HepG2 (cell line): ENCODE results near the gene NR2F6. TPM values are rescaled to one million over a fixed set of nuclear protein-coding genes. Genes with fewer than 3 reads are reported as not detected.
A peak's percentile ranks its signal among the peaks of the same experiment; 100 is the strongest.

Source experiments
- CCDC6 ChIP-seq: sonication (generic); formaldehyde crosslinking; IDR thresholded peaks from 2 replicates; pipeline ENCODE4 v1.8.1; 2022; ENCODE audit warnings: mild to moderate bottlenecking, missing genetic modification reagents, moderate library complexity
- ELF4 ChIP-seq: sonication (generic); formaldehyde crosslinking; IDR thresholded peaks from 2 replicates; pipeline ENCODE4 v1.5.0; 2020; ENCODE audit warnings: missing genetic modification reagents, mild to moderate bottlenecking, moderate library complexity, borderline replicate concordance
- FOXJ3 ChIP-seq: sonication (generic); formaldehyde crosslinking; IDR thresholded peaks from 2 replicates; pipeline ENCODE4 v1.4.0; 2020; ENCODE audit warnings: missing genetic modification reagents, mild to moderate bottlenecking, borderline replicate concordance
- HMG20B ChIP-seq: conservative IDR thresholded peaks from 2 replicates; pipeline ENCODE4 v1.6.1; 2016; ENCODE audit warnings: missing genetic modification reagents, missing compliant biosample characterization
- IKZF4 ChIP-seq: sonication (generic); formaldehyde crosslinking; IDR thresholded peaks from 2 replicates; pipeline ENCODE4 v1.5.1; 2020; ENCODE audit warnings: borderline replicate concordance, mild to moderate bottlenecking, low read depth, missing genetic modification reagents; ENCODE audit errors: not compliant biosample characterization
- JUN ChIP-seq: sonication (generic); formaldehyde crosslinking; IDR thresholded peaks from 2 replicates; pipeline ENCODE4 v1.4.0; 2020; ENCODE audit warnings: mild to moderate bottlenecking, missing genetic modification reagents
- KLF13 ChIP-seq: sonication (generic); formaldehyde crosslinking; IDR thresholded peaks from 2 replicates; pipeline ENCODE4 v1.4.0; 2020; ENCODE audit warnings: mild to moderate bottlenecking, missing genetic modification reagents
- MED1 ChIP-seq: sonication (generic); formaldehyde crosslinking; IDR thresholded peaks from 2 replicates; pipeline ENCODE4 v1.4.0; 2020; ENCODE audit warnings: missing genetic modification reagents
- MYC ChIP-seq: sonication (generic); formaldehyde crosslinking; IDR thresholded peaks from 2 replicates; pipeline ENCODE4 v1.9.0; 2021; ENCODE audit warnings: missing genetic modification reagents, borderline replicate concordance
- NAIF1 ChIP-seq: sonication (generic); formaldehyde crosslinking; IDR thresholded peaks from 2 replicates; pipeline ENCODE4 v1.5.0; 2020; ENCODE audit warnings: mild to moderate bottlenecking, missing genetic modification reagents, borderline replicate concordance
- NFIB ChIP-seq: sonication (generic); formaldehyde crosslinking; IDR thresholded peaks from 2 replicates; pipeline ENCODE4 v1.9.0; 2021; ENCODE audit warnings: missing genetic modification reagents, mild to moderate bottlenecking, borderline replicate concordance
- PLRG1 ChIP-seq: fragments of 450-650 bp; conservative IDR thresholded peaks from 2 replicates; pipeline ENCODE4 v1.6.1; 2016
- PRPF4 ChIP-seq: fragments of 200-400 bp; formaldehyde crosslinking; IDR thresholded peaks from 2 replicates; pipeline ENCODE4 v1.6.1; 2016; ENCODE audit warnings: low read length, low read depth; ENCODE audit not compliant: poor library complexity, severe bottlenecking
- PTBP1 ChIP-seq: fragments of 200-400 bp; formaldehyde crosslinking; IDR thresholded peaks from 2 replicates; pipeline ENCODE4 v1.6.1; 2018; ENCODE audit warnings: low read length, low read depth; ENCODE audit not compliant: poor library complexity, severe bottlenecking
- RBAK ChIP-seq: sonication (generic); formaldehyde crosslinking; IDR thresholded peaks from 2 replicates; pipeline ENCODE4 v1.5.1; 2020; ENCODE audit warnings: mild to moderate bottlenecking, missing genetic modification reagents
- SALL1 ChIP-seq: sonication (generic); formaldehyde crosslinking; IDR thresholded peaks from 2 replicates; pipeline ENCODE4 v1.8.0; 2022; ENCODE audit warnings: mild to moderate bottlenecking, missing genetic modification reagents
- TARDBP ChIP-seq: sonication (generic); formaldehyde crosslinking; IDR thresholded peaks from 2 replicates; pipeline ENCODE4 v1.8.0; 2022; ENCODE audit warnings: mild to moderate bottlenecking, missing genetic modification reagents
- TP53 ChIP-seq: sonication (generic); formaldehyde crosslinking; conservative IDR thresholded peaks from 2 replicates; pipeline ENCODE4 v1.4.0; 2020; ENCODE audit warnings: missing genetic modification reagents
- YEATS2 ChIP-seq: sonication (generic); formaldehyde crosslinking; IDR thresholded peaks from 2 replicates; pipeline ENCODE4 v1.4.0; 2020; ENCODE audit warnings: missing genetic modification reagents, borderline replicate concordance
- ZFP82 ChIP-seq: sonication (generic); formaldehyde crosslinking; IDR thresholded peaks from 2 replicates; pipeline ENCODE4 v1.5.1; 2020; ENCODE audit warnings: mild to moderate bottlenecking, missing genetic modification reagents, borderline replicate concordance
- ZKSCAN8 ChIP-seq: IDR thresholded peaks from 2 replicates; pipeline ENCODE4 v1.6.1; 2016; ENCODE audit warnings: borderline replicate concordance, missing genetic modification reagents, missing compliant biosample characterization
- ZNF136 ChIP-seq: sonication (generic); formaldehyde crosslinking; IDR thresholded peaks from 2 replicates; pipeline ENCODE4 v1.8.1; 2022; ENCODE audit warnings: low read depth, mild to moderate bottlenecking, moderate library complexity, missing genetic modification reagents
- ZNF20 ChIP-seq: sonication (generic); formaldehyde crosslinking; IDR thresholded peaks from 2 replicates; pipeline ENCODE4 v1.4.0; 2020; ENCODE audit warnings: mild to moderate bottlenecking, moderate library complexity, missing genetic modification reagents
- ZNF331 ChIP-seq: sonication (generic); formaldehyde crosslinking; IDR thresholded peaks from 2 replicates; pipeline ENCODE4 v1.4.0; 2020; ENCODE audit warnings: missing genetic modification reagents
- ZNF350 ChIP-seq: sonication (generic); formaldehyde crosslinking; IDR thresholded peaks from 2 replicates; pipeline ENCODE4 v1.4.0; 2020; ENCODE audit warnings: mild to moderate bottlenecking, low read depth, missing genetic modification reagents, borderline replicate concordance
- ZNF746 ChIP-seq: sonication (generic); formaldehyde crosslinking; IDR thresholded peaks from 2 replicates; pipeline ENCODE4 v1.8.0; 2022; ENCODE audit warnings: mild to moderate bottlenecking, missing genetic modification reagents
- ZNF841 ChIP-seq: sonication (generic); formaldehyde crosslinking; IDR thresholded peaks from 2 replicates; pipeline ENCODE4 v1.8.1; 2023; ENCODE audit warnings: missing genetic modification reagents, borderline replicate concordance
- polyA plus RNA-seq, 8 experiments: library from polyadenylated mRNA; depleted of rRNA in 3 of 8; stranded (reverse) in 7 of 8; unstranded in 1 of 8; fragments of >200 nt; fragmentation: Illumina TruSeq in 4 of 8; extraction: Trizol in 4 of 8; gene quantifications; 2 replicates each; pipeline versions ENCODE4 v1.2.1 to v1.2.3, GENCODE V29; 2011 to 2016; ENCODE audit warnings: low read depth in 4 of 8, missing spikeins in 1 of 8, mixed read lengths in 1 of 8; ENCODE audit not compliant: insufficient read depth in 1 of 8
- total RNA-seq, 5 experiments: library from RNA; depleted of rRNA; stranded (reverse); fragments of >200 nt; fragmentation: Illumina TruSeq; extraction: Trizol; gene quantifications; 2 replicates each; pipeline ENCODE4 v1.2.3, GENCODE V29; 2016; ENCODE audit warnings: low read depth in 1 of 5
- TF ChIP-seq, protein P1 (sequence below): sonication (generic); formaldehyde crosslinking; IDR thresholded peaks from 2 replicates; pipeline ENCODE4 v1.4.0; 2020; ENCODE audit warnings: mild to moderate bottlenecking, missing genetic modification reagents
- TF ChIP-seq, protein P2 (sequence below): sonication (generic); formaldehyde crosslinking; IDR thresholded peaks from 2 replicates; pipeline ENCODE4 v1.5.0; 2020; ENCODE audit warnings: missing genetic modification reagents
- TF ChIP-seq, protein P3 (sequence below): sonication (generic); formaldehyde crosslinking; IDR thresholded peaks from 2 replicates; pipeline ENCODE4 v1.4.0; 2020; ENCODE audit warnings: missing genetic modification reagents, borderline replicate concordance

The NR2F6 gene
- total and polyA plus RNA-seq, 2 of the 13 experiments (the other 11 are each of a cell fraction or from before 2014, with no cell fraction given): 30.9 to 72.4 TPM

DNA sequence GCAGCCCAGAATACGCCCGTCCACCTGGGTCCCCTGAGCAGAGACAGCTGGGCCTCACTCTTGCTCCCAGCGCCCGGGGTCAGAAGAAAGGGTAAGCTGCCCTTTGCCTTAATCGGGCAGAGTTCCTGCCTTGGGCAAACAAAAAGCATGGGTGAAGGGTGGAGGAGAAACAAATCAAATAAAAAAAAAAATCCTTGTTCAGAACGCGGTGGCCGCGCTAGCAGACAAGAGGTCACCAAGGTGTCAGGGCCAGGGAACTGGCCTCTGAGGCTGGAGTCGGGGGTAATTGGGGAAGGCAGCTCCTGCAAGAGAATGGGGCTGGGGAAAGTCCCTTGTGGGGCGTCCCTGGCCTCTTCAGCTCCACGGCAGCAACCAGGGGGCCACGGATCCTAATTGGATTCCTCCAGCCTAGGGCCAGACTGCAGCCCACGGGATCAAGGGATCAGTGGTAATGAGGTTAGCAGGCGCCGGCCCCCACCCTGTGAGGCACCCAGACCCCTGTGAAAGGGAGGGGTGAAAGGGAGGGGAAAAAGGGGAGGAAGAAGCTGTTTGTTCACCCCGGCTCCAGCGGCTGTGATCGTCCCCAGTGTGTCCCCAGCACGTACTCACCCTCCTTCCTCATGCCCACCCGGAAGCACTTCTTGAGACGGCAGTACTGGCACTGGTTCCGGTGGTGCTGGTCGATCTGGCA is 5.5 kb downstream of the NR2F6 start (continued):
- TF ChIP-seq ZNF20: no peak
- TF ChIP-seq ZNF841: no peak
- peak; percentile 62 for TF ChIP-seq MED1 (CRISPR knock-in tag)
- TF ChIP-seq PLRG1: no peak
- peak; percentile 61; the same call in 1 of the 2 replicates for TF ChIP-seq TARDBP (CRISPR knock-in tag)
- no peak for TF ChIP-seq FOXJ3 (CRISPR knock-in tag)
- peak; percentile 52 for TF ChIP-seq SALL1 (CRISPR knock-in tag)
- TF ChIP-seq CCDC6: 0 out of 2 replicates have a peak, but pooled peaks have one; percentile 28
- TF ChIP-seq YEATS2 (CRISPR knock-in tag): no peak
- no peak for TF ChIP-seq ELF4
- 0 out of 2 replicates have a peak, but pooled peaks have one; percentile 8 for TF ChIP-seq ZNF136 (CRISPR knock-in tag)
- no peak for TF ChIP-seq JUN (CRISPR knock-in tag)
- TF ChIP-seq IKZF4 (CRISPR knock-in tag): no peak
- TF ChIP-seq NAIF1 (CRISPR knock-in tag): no peak
- TF ChIP-seq, protein P1, sequence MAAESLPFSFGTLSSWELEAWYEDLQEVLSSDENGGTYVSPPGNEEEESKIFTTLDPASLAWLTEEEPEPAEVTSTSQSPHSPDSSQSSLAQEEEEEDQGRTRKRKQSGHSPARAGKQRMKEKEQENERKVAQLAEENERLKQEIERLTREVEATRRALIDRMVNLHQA (CRISPR knock-in tag): no peak
- no peak for TF ChIP-seq NFIB (CRISPR knock-in tag)
- TF ChIP-seq ZNF350 (CRISPR knock-in tag): 0 out of 2 replicates have a peak, but pooled peaks have one; percentile 58
- TF ChIP-seq MYC (CRISPR knock-in tag): peak; percentile 28; the same call in 1 of the 2 replicates
- TF ChIP-seq KLF13 (CRISPR knock-in tag): no peak
- TF ChIP-seq RBAK: no peak
- no peak for TF ChIP-seq TP53 (CRISPR knock-in tag)
- TF ChIP-seq, protein P2, sequence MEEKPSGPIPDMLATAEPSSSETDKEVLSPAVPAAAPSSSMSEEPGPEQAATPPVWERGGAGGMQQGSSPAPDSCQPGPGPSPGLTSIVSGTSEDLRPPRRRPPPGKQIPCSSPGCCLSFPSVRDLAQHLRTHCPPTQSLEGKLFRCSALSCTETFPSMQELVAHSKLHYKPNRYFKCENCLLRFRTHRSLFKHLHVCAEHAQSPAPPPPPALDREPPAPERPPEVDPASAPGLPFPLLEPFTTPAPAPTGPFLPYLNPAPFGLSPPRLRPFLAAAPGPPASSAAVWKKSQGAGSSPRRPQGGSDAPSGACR (CRISPR knock-in tag): 0 out of 2 replicates have a peak, but pooled peaks have one; percentile 29
- no peak for TF ChIP-seq ZFP82 (CRISPR knock-in tag)
- no peak for TF ChIP-seq PTBP1
- no peak for TF ChIP-seq HMG20B
- TF ChIP-seq ZNF746 (CRISPR knock-in tag): peak; percentile 64; the same call in 1 of the 2 replicates
- no peak for TF ChIP-seq PRPF4
- no peak for TF ChIP-seq ZNF331 (CRISPR knock-in tag)
- TF ChIP-seq ZKSCAN8 (CRISPR knock-in tag): peak; percentile 70; the same call in 1 of the 2 replicates
- TF ChIP-seq, protein P3, sequence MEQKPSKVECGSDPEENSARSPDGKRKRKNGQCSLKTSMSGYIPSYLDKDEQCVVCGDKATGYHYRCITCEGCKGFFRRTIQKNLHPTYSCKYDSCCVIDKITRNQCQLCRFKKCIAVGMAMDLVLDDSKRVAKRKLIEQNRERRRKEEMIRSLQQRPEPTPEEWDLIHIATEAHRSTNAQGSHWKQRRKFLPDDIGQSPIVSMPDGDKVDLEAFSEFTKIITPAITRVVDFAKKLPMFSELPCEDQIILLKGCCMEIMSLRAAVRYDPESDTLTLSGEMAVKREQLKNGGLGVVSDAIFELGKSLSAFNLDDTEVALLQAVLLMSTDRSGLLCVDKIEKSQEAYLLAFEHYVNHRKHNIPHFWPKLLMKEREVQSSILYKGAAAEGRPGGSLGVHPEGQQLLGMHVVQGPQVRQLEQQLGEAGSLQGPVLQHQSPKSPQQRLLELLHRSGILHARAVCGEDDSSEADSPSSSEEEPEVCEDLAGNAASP (CRISPR knock-in tag): peak; percentile 52; the same call in 1 of the 2 replicates
